ENCODE results near the gene THEMIS. TPM values are rescaled to one million over a fixed set of nuclear protein-coding genes. Genes with fewer than 3 reads are reported as not detected.

Gene THEMIS
- polyA plus RNA-seq, 1 experiment, result not detected

- TF ChIP-seq CTCF (IDR thresholded peaks at IDR 0.05; ENCODE audit: insufficient read depth, low read depth, low read length), result no peak
- no peak overlapping the region for H3K4me3 ChIP-seq (ENCODE audit: low read depth, low read length)
- POLR2A ChIA-PET, result no interaction called here
- H3K27me3 ChIP-seq (ENCODE audit: control insufficient read depth, insufficient read depth, low read length), result no peaks in the 10 kb centered on the region
- CTCF ChIA-PET, result interaction anchor here (0.6 to 1.4 kb wide), 2 partner anchors 12 to 982 kb away, joined by 3 to 4 read pairs; no protein-coding TSS in a partner anchor
- no peak for DNase-seq (ENCODE audit: low read depth)
- H3K36me3 ChIP-seq (ENCODE audit: control insufficient read depth, insufficient read depth, low read length), result no peaks in the 10 kb centered on the region
Observed at GRCh38 chr6:127749095-127749494, 151.8 kb downstream of the THEMIS start.

GRCh38 chr6:127748290-127748689 is 152.6 kb downstream of the THEMIS start:
- no peak overlapping the region for H3K4me3 ChIP-seq (ENCODE audit: low read depth, low read length)
- H3K36me3 ChIP-seq (ENCODE audit: control insufficient read depth, insufficient read depth, low read length), result no peaks in the 10 kb centered on the region
- POLR2A ChIA-PET, result no interaction called here
- no peak for DNase-seq (ENCODE audit: low read depth)
- no peak for TF ChIP-seq CTCF (IDR thresholded peaks at IDR 0.05; ENCODE audit: insufficient read depth, low read depth, low read length)
- no peaks in the 10 kb centered on the region for H3K27me3 ChIP-seq (ENCODE audit: control insufficient read depth, insufficient read depth, low read length)
- CTCF ChIA-PET, result interaction anchor here (1.5 kb wide), 1 partner anchor 11 kb away, joined by 6 read pairs; no protein-coding TSS in a partner anchor

GRCh38 chr6:127738423-127738822 is 162.4 kb downstream of the THEMIS start:
- Histone ChIP-seq H3K27me3 (ENCODE audit: control insufficient read depth, insufficient read depth, low read length) (no peaks in the 10 kb centered on the region), H3K36me3 (ENCODE audit: control insufficient read depth, insufficient read depth, low read length) (no peaks in the 10 kb centered on the region), H3K4me3 (ENCODE audit: low read depth, low read length) (no peak overlapping the region)
- ChIA-PET CTCF (interaction anchor here (0.6 kb wide), 1 partner anchor 1724 kb away, joined by 3 read pairs; no protein-coding TSS in a partner anchor), POLR2A (no interaction called here)
- no peak for DNase-seq (ENCODE audit: low read depth)
- no peak for TF ChIP-seq CTCF (IDR thresholded peaks at IDR 0.05; ENCODE audit: insufficient read depth, low read depth, low read length)

GRCh38 chr6:127737768-127738167 is 163.1 kb downstream of the THEMIS start:
- POLR2A ChIA-PET, result no interaction called here
- Histone ChIP-seq H3K27me3 (ENCODE audit: control insufficient read depth, insufficient read depth, low read length) (no peaks in the 10 kb centered on the region), H3K4me3 (ENCODE audit: low read depth, low read length) (no peak overlapping the region), H3K36me3 (ENCODE audit: control insufficient read depth, insufficient read depth, low read length) (no peaks in the 10 kb centered on the region)
- DNase-seq (ENCODE audit: low read depth), result no peak
- CTCF ChIA-PET, result interaction anchor here (0.9 to 2.0 kb wide), 6 partner anchors 10 to 1070 kb away, joined by 3 to 9 read pairs (median 5); no protein-coding TSS in a partner anchor
- TF ChIP-seq CTCF (IDR thresholded peaks at IDR 0.05; ENCODE audit: insufficient read depth, low read depth, low read length), result no peak

- Histone ChIP-seq H3K27me3 (ENCODE audit: control insufficient read depth, insufficient read depth, low read length) (no peaks in the 10 kb centered on the region), H3K36me3 (ENCODE audit: control insufficient read depth, insufficient read depth, low read length) (no peaks in the 10 kb centered on the region), H3K4me3 (ENCODE audit: low read depth, low read length) (no peak overlapping the region)
- TF ChIP-seq CTCF (IDR thresholded peaks at IDR 0.05; ENCODE audit: insufficient read depth, low read depth, low read length), result peak; percentile 59
- ChIA-PET POLR2A (no interaction called here), CTCF (interaction anchor here (0.8 to 2.0 kb wide), 10 partner anchors 10 to 1629 kb away, joined by 3 to 9 read pairs (median 4); no protein-coding TSS in a partner anchor)
- peak; percentile 25 for DNase-seq (ENCODE audit: low read depth)
Observed at GRCh38 chr6:127737009-127737486, 163.8 kb downstream of the THEMIS start.

All from BJ (cell line).